Activated naive CD4-positive, alpha-beta T cell treated with anti-CD3 and anti-CD28 coated beads, Interleukin-2, amount 50 U/mL, for 16 hours (primary cell): ENCODE measurements around the gene NCOA4.
"Not testable (repeated sequence)": the region's sequence is repeated elsewhere in the genome, so short reads cannot be mapped to it uniquely, and the experiment has no call there.

ENCODE experiments used
- DNase-seq: peaks from one replicate; pipeline ENCODE4 v3.0.0-alpha.2; 2020

Gene NCOA4

DNA sequence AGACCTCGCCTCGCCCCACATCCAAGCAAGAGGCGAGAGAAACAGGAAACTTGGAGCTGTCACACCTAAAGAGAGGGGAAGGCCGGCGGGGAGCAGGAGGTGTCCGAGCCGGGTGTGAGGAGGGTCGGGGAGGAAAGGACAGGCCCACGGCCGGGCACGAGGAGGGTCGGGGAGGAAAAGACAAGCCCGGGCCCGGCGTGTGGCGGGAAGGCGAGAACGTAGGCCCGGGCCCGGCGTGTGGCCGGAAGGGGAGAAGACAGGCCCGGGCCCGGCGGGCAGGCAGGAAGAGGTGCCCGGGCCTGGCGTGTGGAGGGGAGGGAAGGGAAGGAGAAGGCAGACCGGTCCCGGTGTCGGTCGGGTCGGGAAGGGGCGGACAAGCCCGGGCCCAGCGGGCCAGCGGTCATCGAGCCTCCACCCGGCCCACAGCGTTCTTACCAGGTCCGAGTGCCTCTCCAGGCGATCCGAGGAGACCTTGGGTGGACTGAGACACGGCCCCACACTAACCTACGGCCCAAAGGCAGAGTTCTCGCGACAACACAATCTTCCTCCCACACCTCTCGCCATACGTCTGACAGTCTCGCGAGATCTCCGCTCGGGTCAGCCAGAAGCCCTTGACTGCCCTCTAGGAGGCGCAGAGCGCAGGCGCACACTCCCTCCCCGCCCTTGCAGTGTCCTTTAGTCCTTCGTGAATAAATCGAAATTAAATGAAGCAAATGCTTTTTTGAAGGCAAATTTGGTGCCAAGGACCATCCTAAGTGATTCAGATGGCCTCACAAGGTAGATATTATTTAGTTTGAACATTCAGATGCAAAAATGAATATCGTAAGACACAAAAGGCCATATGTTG lies at the start of gene NCOA4:
TSS of gene NCOA4 (minus strand) at position 533 of the 847 bp plus-strand sequence. CDS start 13,943 bp downstream, outside the sequence.
- peak; percentile 95 for DNase-seq

DNA sequence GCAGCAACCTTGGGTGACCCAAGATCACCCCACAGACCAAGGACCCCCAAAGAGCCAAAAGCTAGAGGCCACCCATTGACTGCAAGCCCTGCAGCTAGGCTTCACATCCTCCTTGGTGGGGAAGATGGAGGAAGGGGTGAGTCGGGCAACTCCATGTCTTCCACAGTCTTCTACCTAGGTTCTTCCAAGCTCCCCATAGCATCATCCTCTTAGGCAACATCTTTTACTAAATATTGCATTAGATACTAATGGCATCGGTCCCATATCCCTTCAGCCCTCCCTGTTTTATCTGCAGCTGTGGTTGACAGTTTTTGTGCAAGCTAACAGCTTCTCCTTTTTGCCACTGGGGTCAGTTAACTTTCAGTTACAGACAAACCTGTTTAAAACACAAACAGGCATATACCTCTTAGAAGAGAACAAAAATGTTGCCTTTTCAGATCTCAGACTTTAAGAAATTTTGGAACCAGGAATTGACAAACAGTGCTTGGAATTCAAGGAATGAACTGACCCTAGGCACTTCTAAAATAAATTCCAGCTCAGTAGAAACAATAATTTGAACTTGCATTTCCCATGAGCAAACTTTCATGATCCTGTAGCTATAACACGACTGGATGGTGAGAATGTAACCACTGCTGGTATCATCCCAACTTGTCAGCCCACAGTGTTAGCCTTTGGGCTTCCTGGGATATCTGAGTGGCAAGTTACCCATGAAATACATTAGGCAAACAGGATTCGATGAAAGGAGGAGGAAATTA lies 49.6 kb upstream of the NCOA4 start:
- no peak for DNase-seq

DNA sequence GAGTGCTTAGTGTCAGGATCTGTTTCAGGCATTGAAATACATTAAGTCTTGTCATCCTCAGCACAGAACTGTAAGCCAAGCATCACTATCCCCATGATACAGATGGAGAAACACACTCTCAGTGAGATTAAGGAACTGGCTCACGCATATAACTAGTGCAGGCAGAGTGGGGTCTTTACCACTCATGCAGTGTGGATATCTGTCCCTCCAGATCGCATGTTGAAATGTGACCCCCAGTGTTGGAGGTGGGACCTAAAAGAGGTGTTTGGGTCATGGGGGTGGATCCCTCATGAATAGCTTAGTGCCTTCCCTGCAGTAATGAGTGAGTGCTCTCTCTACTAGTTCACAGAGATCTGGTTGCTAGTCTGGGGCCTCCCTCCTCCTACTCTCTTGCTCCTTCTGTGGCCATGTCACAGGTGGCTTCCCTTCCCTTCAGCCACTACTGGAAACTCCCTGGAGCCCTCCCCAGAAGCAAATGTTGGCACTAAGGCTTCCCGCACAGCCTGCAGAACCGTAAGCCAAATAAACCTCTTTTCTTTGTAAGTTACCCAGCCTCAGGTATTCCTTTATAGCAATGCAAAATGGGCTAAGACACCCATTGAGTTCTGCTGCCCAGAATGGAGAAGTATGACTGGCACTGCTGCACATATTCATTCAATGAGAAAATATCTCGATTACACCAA lies 47.4 kb upstream of the NCOA4 start:
- no peak for DNase-seq

DNA sequence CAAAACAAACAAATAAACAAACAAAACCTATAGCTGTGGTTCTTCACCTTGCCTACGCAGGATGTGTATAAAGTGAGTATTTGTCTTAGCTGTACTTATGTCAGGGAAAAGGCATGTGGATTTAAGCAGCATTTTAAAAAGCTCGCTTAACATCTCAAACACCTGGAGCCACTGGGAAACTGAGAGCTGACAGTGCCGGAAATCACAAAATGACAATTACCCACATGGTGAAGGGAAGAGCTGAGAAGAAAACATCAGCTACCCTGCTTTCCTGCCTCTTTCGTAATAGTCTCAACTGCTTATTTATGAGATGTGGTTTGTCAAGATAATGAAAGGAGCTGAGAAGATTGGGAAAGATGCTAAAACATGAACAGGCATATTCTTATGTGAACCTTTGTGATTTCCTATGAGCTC lies 46.7 kb upstream of the NCOA4 start:
- no peak for DNase-seq

DNA sequence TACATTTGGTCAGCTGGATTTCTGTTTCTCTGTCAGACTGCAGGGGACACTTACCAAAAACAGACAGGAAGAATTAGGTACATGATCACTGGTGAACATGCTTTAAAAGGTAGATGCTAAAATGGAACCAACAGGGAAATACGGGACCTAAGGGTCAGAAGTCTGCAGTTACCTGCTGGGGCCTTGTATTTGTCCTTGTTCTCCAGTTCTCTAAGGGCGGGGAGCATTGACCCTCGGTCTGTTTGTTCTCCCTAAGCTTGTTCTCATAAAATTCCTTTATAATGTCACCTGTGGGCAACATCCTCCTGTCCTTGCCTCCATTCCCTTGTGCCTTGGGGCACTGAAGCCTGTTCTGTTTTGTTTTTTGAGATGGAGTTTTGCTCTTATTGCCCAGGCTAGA lies 45.4 kb upstream of the NCOA4 start:
- no peak for DNase-seq

DNA sequence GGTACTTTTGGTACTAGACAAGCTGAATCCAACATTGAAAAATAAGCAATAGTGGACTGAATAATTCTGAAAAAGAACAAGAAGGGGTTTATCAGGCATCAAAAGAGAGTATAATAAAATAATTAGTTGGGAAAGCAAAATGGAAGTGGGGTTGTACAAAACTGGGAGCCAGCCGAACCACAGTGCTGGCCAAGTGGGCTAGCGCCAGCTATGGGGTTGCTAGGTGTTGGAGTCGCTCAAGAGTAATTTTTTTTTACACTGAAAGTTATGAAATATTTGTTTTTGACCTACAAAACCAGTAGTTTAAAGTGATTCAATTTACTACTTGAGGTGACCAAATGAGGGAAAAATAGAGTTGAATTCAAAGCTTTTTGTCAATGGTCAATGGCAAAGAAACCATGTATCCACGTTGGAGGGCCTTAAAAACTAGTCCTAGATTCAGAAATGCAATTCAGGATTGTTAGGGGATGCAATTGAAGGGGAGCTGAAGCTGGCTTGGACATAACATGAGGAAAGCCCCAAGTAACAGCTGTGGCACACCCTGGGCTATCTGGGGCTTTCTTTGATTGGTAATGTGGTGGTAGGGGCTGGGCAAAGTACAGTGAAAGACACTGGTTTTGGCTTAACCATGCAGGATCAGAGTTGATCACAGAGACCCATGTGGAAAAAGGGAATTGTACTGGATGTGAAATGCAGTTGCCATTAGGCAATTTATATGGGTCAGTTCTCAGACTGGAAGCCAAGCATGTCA lies 43.9 kb upstream of the NCOA4 start:
- DNase-seq = no peak

DNA sequence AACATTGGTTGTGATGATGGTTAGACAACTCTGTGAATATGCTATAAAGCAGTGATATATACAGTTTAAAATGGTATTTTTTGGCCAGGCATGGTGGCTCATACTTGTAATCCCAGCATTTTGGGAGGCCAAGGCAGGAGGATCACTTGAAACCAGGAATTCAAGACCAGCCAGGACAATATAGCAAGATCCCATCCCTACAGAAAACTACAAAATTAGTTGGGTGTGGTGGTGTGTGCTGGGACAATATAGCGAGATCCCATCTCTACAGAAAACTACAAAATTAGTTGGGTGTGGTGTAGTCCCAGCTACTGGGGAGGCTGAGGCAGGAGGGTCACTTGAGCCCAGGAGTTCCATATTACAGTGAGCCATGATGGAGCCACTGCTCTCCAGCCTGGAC lies 43.1 kb upstream of the NCOA4 start:
- no peak for DNase-seq

DNA sequence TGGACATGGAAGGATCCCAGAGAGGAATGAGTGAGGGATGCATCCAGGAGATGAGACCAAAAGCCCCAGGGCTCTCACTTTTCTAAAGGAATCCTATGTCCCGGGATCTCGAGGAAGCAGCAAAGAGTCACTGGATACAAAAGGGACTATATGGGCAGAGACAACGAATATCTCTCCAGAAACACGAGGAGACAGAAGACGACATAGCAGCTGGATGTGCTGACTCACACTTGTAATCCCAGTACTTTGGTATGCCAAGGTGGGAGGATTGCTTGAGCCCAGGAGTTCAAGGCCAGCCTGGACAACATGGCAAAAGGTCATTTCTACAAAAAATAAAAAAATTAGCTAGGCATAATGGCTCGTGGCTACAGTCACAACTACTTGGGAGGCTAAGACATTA lies 40.3 kb upstream of the NCOA4 start:
- no peak for DNase-seq

DNA sequence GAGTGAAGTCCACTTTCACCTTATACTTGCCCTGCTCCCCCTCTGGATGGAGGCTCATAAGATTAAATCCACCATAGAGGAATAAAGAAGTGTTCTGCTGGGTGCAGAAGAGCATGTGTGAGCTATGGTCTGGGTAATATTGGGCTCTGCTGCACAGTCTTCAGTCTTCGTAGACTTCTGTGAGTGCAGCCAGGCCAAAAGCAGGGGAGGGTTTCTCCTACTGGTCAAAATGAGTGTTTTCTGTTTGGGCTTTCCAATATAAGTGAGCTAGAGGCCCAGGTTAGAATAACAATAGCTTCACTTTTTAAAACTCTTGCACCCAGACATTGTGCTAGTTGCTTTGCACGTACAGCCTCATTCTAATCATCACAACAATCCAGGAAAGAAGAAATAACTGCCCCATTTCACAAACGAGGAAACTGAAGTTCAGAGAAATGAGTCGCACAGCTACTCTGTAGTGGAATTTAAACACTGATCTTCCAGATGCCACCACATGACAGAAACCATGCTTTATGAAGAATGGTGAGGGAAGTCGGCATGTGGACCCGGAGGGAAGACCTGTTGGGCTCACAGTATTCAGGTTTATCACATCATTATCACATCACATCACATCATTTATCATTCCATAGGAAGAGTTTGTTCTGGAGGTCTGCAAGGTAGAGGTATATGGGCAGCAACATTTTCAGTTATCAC lies 39.5 kb upstream of the NCOA4 start:
- no peak for DNase-seq

DNA sequence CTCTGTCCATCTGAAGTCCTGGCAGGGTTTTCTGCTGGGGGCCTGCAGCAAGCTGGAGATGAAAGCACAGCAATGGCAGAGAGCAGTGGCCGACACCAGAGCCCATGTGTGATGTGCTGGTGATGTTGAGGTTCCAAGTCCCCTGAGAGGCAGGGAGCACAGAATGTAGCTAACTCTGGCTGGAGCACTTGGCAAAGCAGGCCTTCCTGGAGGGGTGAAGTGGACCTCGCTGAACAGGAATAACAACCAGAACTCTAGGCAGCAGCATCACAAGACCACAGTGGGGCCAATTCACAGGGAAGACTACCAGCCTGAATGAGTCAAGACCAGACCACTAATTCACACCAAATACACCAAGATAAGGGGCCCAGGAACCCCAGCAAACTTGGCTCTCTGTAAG lies 38.5 kb upstream of the NCOA4 start:
- DNase-seq = no peak

DNA sequence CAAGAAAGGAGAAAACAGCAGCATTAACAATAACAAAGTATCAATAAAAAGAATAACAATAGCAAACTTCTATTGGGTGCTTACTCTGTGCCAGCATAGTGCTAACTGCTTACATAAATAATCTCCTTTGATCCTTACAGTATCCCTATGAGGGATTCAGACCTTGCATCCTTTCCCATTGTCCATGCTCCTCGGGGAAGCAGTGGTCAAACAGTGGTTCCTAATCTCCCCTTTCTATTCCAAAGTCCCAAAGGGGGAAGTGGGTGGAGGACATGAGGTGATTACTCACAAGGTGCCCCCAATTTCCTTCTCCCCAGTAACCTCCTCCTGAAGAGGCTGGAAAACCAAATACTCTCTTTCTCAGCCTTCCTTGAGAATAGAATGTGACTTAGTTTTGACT lies 37.7 kb upstream of the NCOA4 start:
- no peak for DNase-seq

DNA sequence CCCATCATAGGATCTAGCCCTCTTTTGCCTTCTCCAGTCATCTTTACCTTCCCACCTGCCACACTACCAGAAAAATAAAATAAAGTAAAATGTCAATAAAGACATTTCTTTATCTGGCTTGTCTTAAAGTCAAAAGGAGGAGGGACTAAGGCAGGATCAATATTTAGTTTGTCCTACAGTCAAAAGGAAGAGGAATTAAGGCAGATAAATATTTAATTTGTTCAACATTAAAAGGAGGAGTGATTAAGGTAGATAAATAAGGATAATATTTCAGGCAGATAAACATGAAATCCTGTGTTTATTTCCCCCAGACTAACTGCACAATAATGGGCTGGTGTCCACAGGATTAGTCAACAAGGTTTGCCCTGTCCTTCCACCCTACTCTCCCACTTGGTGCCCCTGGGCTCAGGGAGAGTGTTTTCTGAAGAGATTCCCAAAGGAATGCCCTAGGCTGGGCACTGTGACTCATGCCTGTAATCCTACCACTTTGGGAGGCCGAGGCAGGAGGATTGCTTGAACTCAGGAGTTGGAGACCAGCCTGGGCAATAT lies 33.9 kb upstream of the NCOA4 start:
- no peak for DNase-seq

DNA sequence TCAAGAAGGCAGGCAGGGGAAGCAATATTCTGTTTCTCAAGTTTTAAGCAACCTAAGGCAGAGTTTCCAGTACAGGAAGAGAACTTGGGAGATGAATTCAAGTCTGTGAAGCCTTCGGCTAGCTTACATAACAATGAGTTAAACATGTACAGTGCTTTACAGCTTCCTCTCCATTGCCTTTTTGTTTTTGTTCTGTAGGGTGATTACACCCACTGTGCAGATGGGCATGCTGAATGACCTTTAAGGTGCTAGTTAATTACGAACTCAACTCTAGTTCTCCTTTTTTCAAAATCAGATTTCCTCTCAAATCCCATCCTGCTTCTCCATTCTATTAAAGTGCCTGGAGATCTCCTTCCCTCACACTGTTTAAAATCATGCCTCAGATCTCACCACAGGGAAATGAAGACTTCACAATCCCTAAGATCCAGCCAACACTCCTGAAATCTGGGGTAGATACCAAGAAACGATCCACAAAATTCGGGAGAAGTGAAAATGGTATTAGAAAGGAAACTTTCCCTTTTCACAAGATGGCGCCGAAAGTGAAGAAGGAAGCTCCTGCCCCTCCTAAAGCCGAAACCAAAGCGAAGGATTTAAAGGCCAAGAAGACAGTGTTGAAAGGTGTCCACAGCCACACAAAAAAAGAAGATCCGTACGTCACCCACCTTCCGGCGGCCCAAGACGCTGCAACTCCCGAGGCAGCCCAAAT lies 32.5 kb upstream of the NCOA4 start:
- DNase-seq = no peak

DNA sequence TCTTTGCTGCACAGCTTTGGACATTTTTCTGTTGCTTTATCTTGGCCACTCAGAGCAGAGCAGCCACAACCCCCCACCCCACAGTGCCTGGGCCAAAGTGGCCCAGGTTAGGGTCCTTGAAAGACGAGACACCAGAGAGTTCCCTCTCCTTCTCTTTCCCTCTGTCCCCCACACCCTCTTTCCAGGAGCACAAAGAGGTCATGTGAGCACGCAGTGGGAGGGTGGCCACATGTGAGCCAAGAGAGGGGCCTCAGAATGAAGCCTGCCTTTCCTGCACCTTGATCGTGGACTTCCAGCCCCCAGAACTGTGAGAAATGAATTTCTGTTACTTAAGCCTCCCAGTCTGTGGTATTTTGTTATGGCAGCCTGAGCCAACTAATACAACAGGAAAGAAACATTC lies 30.3 kb upstream of the NCOA4 start:
- no peak for DNase-seq

DNA sequence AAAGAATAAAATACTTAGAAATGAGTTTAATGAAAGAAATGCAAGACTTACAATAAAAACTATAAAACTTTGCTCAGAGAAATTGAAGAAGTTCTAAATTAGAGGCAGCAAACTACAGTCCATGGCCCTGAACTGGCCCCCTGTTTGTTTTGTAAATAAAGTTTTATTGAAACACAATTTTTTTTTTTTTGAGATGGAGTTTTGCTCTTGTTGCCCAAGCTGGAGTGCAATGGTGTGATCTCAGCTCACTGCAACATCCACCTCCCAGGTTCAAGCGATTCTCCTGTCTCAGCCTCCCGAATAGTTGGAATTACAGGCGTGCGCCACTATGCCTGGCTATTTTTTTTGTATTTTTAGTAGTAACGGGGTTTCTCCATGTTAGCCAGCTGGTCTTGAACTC lies 27.5 kb upstream of the NCOA4 start:
- not testable (repeated sequence) for DNase-seq

DNA sequence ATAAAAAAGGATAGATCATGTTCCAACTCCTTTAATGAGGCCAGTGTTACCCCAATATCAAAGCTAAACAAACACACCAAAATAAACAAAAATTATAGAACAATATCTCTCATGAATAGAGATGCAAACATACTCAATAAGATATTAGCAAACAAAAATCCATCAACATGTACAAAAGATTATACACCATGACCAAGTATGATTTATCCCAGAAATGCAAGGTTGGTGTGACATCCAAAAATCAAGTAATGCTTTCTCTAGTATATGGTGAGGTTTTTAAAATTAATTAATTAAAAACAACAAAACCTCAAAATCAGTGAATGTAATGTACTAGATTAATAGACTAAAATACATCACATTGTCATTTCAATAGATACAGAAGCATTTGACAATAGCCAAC lies 26.6 kb upstream of the NCOA4 start:
- DNase-seq = no peak

DNA sequence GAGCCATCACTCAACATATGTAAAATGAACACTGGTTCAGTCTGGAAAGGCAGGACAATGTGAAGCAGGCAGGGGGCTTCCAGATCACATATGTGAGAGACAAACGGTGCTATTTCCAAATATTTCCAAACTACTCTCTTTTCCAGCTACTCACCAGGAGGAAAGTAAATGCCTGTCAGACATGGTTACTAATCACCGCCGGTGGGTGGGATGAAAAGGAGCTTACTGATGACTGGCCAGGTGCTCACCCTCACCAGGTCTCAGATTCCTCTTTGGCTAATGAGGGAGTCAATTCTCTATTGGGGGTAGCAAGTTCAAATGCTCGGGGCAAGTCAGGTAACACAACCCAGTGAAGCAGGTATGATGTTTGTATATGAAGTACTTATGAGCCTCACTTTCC lies 25.3 kb upstream of the NCOA4 start:
- DNase-seq = no peak

DNA sequence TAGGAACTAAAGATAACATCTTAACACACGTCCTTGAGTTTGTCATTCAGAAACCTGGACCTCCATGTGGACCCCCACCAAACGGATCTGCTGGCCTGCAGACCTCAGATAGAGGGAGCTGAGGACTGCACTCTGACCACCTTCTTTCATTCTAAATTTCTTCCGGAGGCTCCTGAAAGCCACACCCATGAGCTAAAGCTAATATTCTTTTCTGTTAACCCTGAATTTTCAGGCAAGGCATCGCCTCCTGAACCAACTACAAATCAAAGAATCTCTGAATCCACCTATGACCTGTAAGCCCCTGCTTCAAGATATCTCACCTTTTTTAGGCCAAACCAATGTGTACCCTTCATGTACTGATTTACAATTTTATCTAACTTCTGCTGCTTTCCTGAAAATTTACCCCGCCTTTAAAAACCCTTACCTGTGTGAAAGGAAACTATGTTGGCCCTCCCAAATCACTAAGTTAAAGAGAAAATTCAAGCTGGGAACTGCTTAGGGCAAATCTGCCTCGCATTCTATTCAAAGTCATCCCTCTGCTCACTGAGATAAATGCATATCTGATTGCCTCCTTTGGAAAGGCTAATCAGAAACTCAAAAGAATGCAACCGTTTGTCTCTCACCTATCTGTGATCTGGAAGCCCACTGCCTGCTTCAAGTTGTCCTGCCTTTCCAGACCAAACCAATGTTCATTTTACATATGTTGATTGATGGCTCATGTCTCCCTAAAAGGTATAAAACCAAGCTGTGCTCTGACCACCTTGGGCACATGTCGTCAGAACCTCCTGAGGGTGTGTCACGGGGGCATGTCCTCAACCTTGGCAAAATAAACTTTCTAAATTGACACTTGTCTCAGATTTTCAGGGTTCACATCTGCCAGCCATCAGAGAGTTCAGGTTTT lies 23.4 kb upstream of the NCOA4 start:
- no peak for DNase-seq

DNA sequence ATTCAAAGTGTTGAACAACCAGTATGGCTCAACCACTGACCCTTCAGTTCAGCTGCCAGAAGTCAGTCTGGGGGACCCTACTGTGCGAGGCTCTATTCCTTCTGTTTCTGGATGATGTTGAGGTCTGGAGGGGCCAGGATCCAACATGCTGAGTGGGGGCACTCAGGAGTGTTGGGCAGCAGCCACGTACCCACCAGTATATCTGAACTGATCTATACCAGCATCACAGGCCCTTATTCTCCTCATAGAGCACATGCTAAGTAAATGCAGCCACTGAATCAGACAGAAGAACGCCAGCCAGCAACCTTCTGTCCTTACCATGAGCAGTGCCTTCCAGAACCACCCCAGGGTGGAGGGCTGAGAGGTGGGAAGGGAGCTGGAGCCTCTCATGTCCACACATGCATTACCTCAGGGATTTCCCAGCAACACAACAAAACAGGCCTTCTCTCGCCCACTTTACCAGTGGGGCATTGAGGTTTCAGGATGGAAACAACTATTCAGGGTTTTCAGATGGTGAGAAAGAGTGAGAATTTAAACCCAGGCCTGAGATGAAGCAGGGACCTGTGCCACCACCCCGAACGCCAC lies 22.5 kb upstream of the NCOA4 start:
- no peak for DNase-seq
